PC-3 (cell line): Measurements from ENCODE around the gene ARHGAP22. TPM values are rescaled to one million over a fixed set of nuclear protein-coding genes. Genes with fewer than 3 reads are reported as not detected.

Source experiments
- ATAC-seq: fragments of 200-7000 bp; cut with Tn5 transposase; 2 replicates; pipeline ENCODE4 v1.9.1; 2020; ENCODE audit warnings: mild to moderate bottlenecking, moderate library complexity
- BruUV-seq: library from RNA; stranded (reverse); fragments of 400-500 nt; replicated peaks from 2 replicates; lab custom pipeline; 2021; lab: Mats Ljungman, UMichigan
- CTCF ChIA-PET: fragments of 300-600 bp; sonication (Branson Sonifier 250); formaldehyde crosslinking; loops from one replicate; lab custom pipeline; 2022; ENCODE audit warnings: antibody characterized with exemption; lab: Charles Lee
- POLR2A ChIA-PET: fragments of 300-600 bp; sonication (Branson Sonifier 250); formaldehyde crosslinking; loops from one replicate; lab custom pipeline; 2022; ENCODE audit warnings: antibody characterized with exemption; ENCODE audit not compliant: unreplicated experiment; lab: Charles Lee
- DNase-seq: peaks from one replicate; pipeline ENCODE4 v3.0.0-alpha.2; 2015
- H2AFZ ChIP-seq: fragments of 300-600 bp; sonication (generic); 2 replicates; pipeline ENCODE4 v1.6.0; 2016; ENCODE audit warnings: antibody characterized with exemption, low read length
- H3F3A ChIP-seq: fragments of 300-600 bp; sonication (generic); one replicate; pipeline ENCODE4 v1.6.0; 2017; ENCODE audit warnings: antibody characterized with exemption, low read length, control low read depth, mild to moderate bottlenecking; ENCODE audit not compliant: unreplicated experiment
- H3K27ac ChIP-seq: fragments of 300-600 bp; sonication (generic); 2 replicates; pipeline ENCODE4 v1.5.1; 2016; ENCODE audit warnings: mild to moderate bottlenecking, low read length
- H3K27me3 ChIP-seq: fragments of 300-600 bp; sonication (generic); 2 replicates; pipeline ENCODE4 v1.6.1; 2016; ENCODE audit warnings: low read length, mixed read lengths
- H3K36me3 ChIP-seq: fragments of 300-600 bp; sonication (generic); 2 replicates; pipeline ENCODE4 v1.6.1; 2016; ENCODE audit warnings: low read depth, mixed run types, low read length, mixed read lengths
- H3K4me1 ChIP-seq: fragments of 300-600 bp; sonication (generic); 2 replicates; pipeline ENCODE4 v1.5.1; 2016; ENCODE audit warnings: low read length; ENCODE audit not compliant: insufficient read depth
- H3K4me2 ChIP-seq: fragments of 300-600 bp; sonication (generic); 2 replicates; pipeline ENCODE4 v1.6.0; 2016; ENCODE audit warnings: low read length
- H3K4me3 ChIP-seq: fragments of 300-600 bp; sonication (generic); 2 replicates; pipeline ENCODE4 v1.5.1; 2016; ENCODE audit warnings: mild to moderate bottlenecking, low read length, mixed read lengths
- H3K79me2 ChIP-seq: fragments of 300-600 bp; sonication (generic); 2 replicates; pipeline ENCODE4 v1.6.1; 2017; ENCODE audit warnings: low read length, mixed read lengths
- H3K9ac ChIP-seq: fragments of 300-600 bp; sonication (generic); 2 replicates; pipeline ENCODE4 v1.6.0; 2016; ENCODE audit warnings: mild to moderate bottlenecking, low read length
- H3K9me2 ChIP-seq: fragments of 300-600 bp; sonication (generic); replicated peaks from 2 replicates; pipeline ENCODE4 v1.6.1; 2016; ENCODE audit warnings: mixed run types, low read length, mixed read lengths
- H3K9me3 ChIP-seq: fragments of 300-600 bp; sonication (generic); 2 replicates; pipeline ENCODE4 v1.6.1; 2016; ENCODE audit warnings: low read length, mixed read lengths
- H4K20me1 ChIP-seq: fragments of 300-600 bp; sonication (generic); 2 replicates; pipeline ENCODE4 v1.6.1; 2016; ENCODE audit warnings: low read length, mixed read lengths
- CTCF ChIP-seq: fragments of 300-600 bp; sonication (generic); conservative IDR thresholded peaks from 2 replicates; pipeline ENCODE4 v1.5.1; 2017; ENCODE audit warnings: antibody characterized with exemption, low read depth, mild to moderate bottlenecking, low read length
- EZH2 ChIP-seq: fragments of 300-600 bp; sonication (generic); IDR thresholded peaks from one replicate; pipeline ENCODE4 v1.6.1; 2017; ENCODE audit warnings: antibody characterized with exemption, mild to moderate bottlenecking, low read length; ENCODE audit not compliant: unreplicated experiment
- EZH2phosphoT487 ChIP-seq: fragments of 300-600 bp; sonication (generic); IDR thresholded peaks from 2 replicates; pipeline ENCODE4 v1.6.1; 2018; ENCODE audit warnings: mild to moderate bottlenecking, antibody characterized with exemption, low read length, borderline replicate concordance
- intact Hi-C: fragments of 100-400 bp; cut with micrococcal nuclease; formaldehyde crosslinking; loops from 2 replicates; pipeline ENCODE4 v1.9.0; 2023
- total RNA-seq: library from RNA; depleted of rRNA; stranded (reverse); fragments of >200 nt; gene quantifications from 2 replicates; pipeline ENCODE4 v1.2.3, GENCODE V29; 2014

ARHGAP22 gene
- total RNA-seq, 1 experiment from 2014 or later, result 12.2 TPM

DNA sequence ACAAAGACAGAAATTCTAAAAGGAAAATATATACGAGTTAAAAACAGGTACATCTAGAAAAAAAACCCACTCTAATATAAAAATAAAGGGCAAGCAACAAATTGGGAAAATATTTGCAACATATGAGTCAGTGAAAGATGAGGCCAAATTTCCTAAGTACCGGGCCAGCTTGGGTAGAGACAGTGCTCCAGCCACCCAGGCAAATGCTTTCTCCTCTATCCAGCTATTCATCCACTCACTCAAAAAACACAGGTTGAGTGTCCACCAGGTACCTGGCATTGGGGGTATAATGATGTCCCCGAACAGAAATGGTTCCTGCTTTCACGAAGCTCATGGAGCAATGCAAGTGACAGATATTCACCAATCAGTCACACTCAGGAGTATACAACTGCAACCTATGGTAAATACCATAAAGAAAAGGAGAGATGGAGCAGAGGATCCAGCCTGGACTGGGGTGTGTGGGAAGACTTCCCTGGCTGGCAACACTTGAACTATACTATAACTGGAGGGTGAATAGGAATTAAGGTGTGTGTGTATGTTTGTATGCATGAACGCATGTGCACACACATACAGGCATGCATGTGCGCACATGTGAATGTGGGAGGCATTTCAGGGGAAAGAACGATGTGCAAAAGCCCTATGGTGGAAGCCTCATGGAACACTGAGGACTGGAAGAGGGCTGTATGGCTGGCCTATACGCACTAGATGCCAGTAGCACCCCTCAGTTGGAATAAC lies 2.3 kb downstream of the ARHGAP22 start:
- no peaks in the 10 kb centered on the region for H3K9me3 ChIP-seq
- no peaks in the 10 kb centered on the region for H3F3A ChIP-seq
- peaks cover 52% of the 10 kb centered on the region for H3K4me1 ChIP-seq
- ATAC-seq, result no peak
- no peak overlapping the region for H3K9ac ChIP-seq
- no peak for TF ChIP-seq EZH2
- no peak for TF ChIP-seq EZH2phosphoT487
- no peak for TF ChIP-seq CTCF
- no TSS peak for BruUV-seq
- H4K20me1 ChIP-seq, result no peaks in the 10 kb centered on the region; the same call in none of the 2 replicates
- no peaks in the 10 kb centered on the region for H3K9me2 ChIP-seq
- peak overlapping the region; percentile 99 for H3K4me2 ChIP-seq
- CTCF ChIA-PET, result no interaction called here
- 0 out of 2 replicates have a peak overlapping the region, but pooled peaks have one; percentile 88 for H3K4me3 ChIP-seq
- no peaks in the 10 kb centered on the region for H3K27me3 ChIP-seq
- H3K79me2 ChIP-seq, result peaks cover 39% of the 10 kb centered on the region
- no peak for DNase-seq
- H2AFZ ChIP-seq, result no peak overlapping the region
- intact Hi-C loops, result no loop called here
- H3K27ac ChIP-seq, result no peak overlapping the region
- H3K36me3 ChIP-seq, result no peaks in the 10 kb centered on the region
- POLR2A ChIA-PET, result interaction anchor here (0.5 kb wide), 1 partner anchor 53 kb away, joined by 7 read pairs; no protein-coding TSS in a partner anchor

- H3K4me2 ChIP-seq, result 0 out of 2 replicates have a peak overlapping the region, but pooled peaks have one; percentile 99
- ATAC-seq (no peak), DNase-seq (no peak)
- ChIA-PET CTCF (no interaction called here), POLR2A (no interaction called here)
- H3K9me2 ChIP-seq, result no peaks in the 10 kb centered on the region
- H3K9ac ChIP-seq, result no peak overlapping the region
- H3K4me3 ChIP-seq, result no peak overlapping the region
- TF ChIP-seq EZH2phosphoT487, result no peak
- H3K27me3 ChIP-seq, result no peaks in the 10 kb centered on the region
- no peaks in the 10 kb centered on the region for H3K36me3 ChIP-seq
- no peaks in the 10 kb centered on the region; the same call in none of the 2 replicates for H4K20me1 ChIP-seq
- intact Hi-C loops, result no loop called here
- no peak overlapping the region for H2AFZ ChIP-seq
- H3K9me3 ChIP-seq, result no peaks in the 10 kb centered on the region
- no peaks in the 10 kb centered on the region for H3F3A ChIP-seq
- H3K79me2 ChIP-seq, result peaks cover 39% of the 10 kb centered on the region
- BruUV-seq, result no TSS peak
- H3K27ac ChIP-seq, result no peak overlapping the region
- H3K4me1 ChIP-seq, result peaks cover 45% of the 10 kb centered on the region
Measured at GRCh38 chr10:48601789-48602188, 3.1 kb downstream of the ARHGAP22 start.

DNA sequence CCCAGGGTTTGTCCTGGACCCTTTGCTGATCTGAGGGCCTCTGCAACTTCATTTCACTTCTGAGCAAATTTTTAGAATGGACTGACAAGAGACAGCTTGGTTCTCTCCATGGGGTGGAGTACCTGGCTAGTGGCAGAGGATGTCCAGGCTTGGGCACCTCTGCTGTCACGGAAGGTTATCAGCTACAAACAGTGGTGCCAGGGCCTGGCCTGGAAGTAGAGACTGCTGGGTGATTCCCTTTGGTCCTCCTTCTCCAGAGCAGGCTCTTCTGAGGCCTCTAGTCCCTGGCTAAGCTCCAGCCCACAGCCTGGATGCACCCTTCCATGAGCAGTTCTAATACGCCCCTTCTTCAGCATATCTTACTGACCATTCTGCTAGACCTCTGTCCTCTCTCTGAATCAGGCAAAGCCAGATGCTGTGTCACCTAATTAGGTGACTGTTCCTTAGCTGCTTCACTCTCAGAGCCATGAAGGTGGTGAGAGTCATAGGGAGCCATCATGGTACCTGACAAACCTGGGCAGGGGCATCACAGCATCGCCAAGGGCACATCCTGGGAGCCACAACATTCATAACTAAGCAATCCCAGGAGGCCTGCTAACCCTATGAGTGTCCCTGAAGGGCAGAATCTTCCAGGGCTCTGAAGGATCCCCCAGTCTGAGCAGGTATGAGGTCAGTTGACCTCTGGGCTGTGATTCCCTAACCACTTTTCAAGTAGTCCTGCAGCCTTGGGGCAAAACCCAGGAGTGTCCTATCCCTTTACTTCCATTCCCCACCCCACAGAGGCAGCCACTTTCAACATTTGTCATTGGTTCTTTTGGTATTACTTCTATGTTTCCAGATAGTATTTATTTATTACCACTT lies 4.0 kb downstream of the ARHGAP22 start:
- Histone ChIP-seq H3K9me2 (no peaks in the 10 kb centered on the region), H3K4me2 (no peak overlapping the region), H3K4me3 (no peak overlapping the region), H3K79me2 (peaks cover 39% of the 10 kb centered on the region), H2AFZ (no peak overlapping the region), H3K9me3 (no peaks in the 10 kb centered on the region), H3K4me1 (peaks cover 36% of the 10 kb centered on the region), H3K27ac (no peak overlapping the region), H3K9ac (no peak overlapping the region), H3K27me3 (no peaks in the 10 kb centered on the region), H4K20me1 (no peaks in the 10 kb centered on the region; the same call in none of the 2 replicates), H3F3A (no peaks in the 10 kb centered on the region), H3K36me3 (no peaks in the 10 kb centered on the region)
- no peak for TF ChIP-seq CTCF
- TF ChIP-seq EZH2phosphoT487, result no peak
- no peak for TF ChIP-seq EZH2
- CTCF ChIA-PET, result no interaction called here
- no peak for DNase-seq
- no TSS peak for BruUV-seq
- POLR2A ChIA-PET, result no interaction called here
- no peak for ATAC-seq
- intact Hi-C loops, result no loop called here
